K562 (cell line): ENCODE measurements around the gene MAPK8IP1. TPM values are rescaled to one million over a fixed set of nuclear protein-coding genes. Genes with fewer than 3 reads are reported as not detected.

Source experiments
- ATAC-seq: fragments of 200-7000 bp; cut with Tn5 transposase; 3 replicates; pipeline ENCODE4 v1.9.1; 2020; ENCODE audit warnings: moderate library complexity
- BruUV-seq: library from RNA; stranded (reverse); fragments of 400-500 nt; replicated peaks from 2 replicates; lab custom pipeline; 2021; lab: Mats Ljungman, UMichigan
- CTCF ChIA-PET: fragments of 300-600 bp; formaldehyde crosslinking; extraction: SDS; loops from one replicate; lab custom pipeline; 2021; ENCODE audit warnings: low intra/inter-chr PET ratio; lab: Yijun Ruan, JAX
- POLR2A ChIA-PET: fragments of 300-600, 350-650 bp; sonication (Branson Sonifier 250); formaldehyde crosslinking; extraction: SDS; loops from one replicate; lab custom pipeline; 2021; ENCODE audit warnings: antibody characterized with exemption, inconsistent platforms; lab: Yijun Ruan, JAX
- DNase-seq, 4 experiments: peaks; one replicate each; pipeline versions ENCODE4 v3.0.0 to v3.0.0-alpha.2; 2011 to 2018; ENCODE audit warnings: low spot score in 3 of 4, mixed read lengths in 3 of 4; ENCODE audit errors: extremely low read depth in 1 of 4
- FAIRE-seq: peaks from 2 replicates; lab custom pipeline; 2011; peaks lifted over from hg19 to GRCh38; lab: Jason Lieb, UNC
- H2AFZ ChIP-seq: 2 replicates; pipeline ENCODE4 v1.6.0; 2011; ENCODE audit warnings: low read depth, low read length, control low read depth, inconsistent platforms
- H3K27ac ChIP-seq: fragments of 200-600 bp; 3 replicates; pipeline ENCODE4 v1.8.0; 2011; ENCODE audit warnings: low read depth, mild to moderate bottlenecking, control low read depth, inconsistent platforms, low read length, moderate library complexity, mixed read lengths; ENCODE audit errors: extremely low read depth
- H3K27me3 ChIP-seq, 2 experiments: fragments of 300-600 bp in 1 of 2; 2 replicates in 1 of 2; 3 replicates in 1 of 2; pipeline versions ENCODE4 v1.6.0 to v1.8.0; 2011; ENCODE audit warnings: inconsistent platforms in 2 of 2, low read length in 2 of 2, mild to moderate bottlenecking in 1 of 2, mixed read lengths in 1 of 2, moderate library complexity in 1 of 2; ENCODE audit not compliant: control insufficient read depth in 2 of 2, insufficient read depth in 2 of 2
- H3K36me3 ChIP-seq: fragments of 300-600 bp; 3 replicates; pipeline ENCODE4 v1.8.0; 2011; ENCODE audit warnings: mild to moderate bottlenecking, low read length, inconsistent platforms; ENCODE audit not compliant: control insufficient read depth, insufficient read depth
- H3K4me1 ChIP-seq, 2 experiments: fragments of 200-600 bp in 1 of 2; replicated peaks in 1 of 2; 2 replicates in 1 of 2; 3 replicates in 1 of 2; pipeline versions ENCODE4 v1.5.1 to v1.8.0; 2011; ENCODE audit warnings: inconsistent platforms in 2 of 2, low read length in 2 of 2, mild to moderate bottlenecking in 1 of 2, mixed read lengths in 1 of 2, moderate library complexity in 1 of 2; ENCODE audit not compliant: control insufficient read depth in 2 of 2, insufficient read depth in 2 of 2
- H3K4me2 ChIP-seq: 2 replicates; pipeline ENCODE4 v1.6.1; 2011; ENCODE audit warnings: low read length, control low read depth, inconsistent platforms, mixed read lengths; ENCODE audit not compliant: insufficient read depth
- H3K4me3 ChIP-seq: fragments of 200-600 bp; sonication (generic), shearing (Covaris generic); 2 replicates; pipeline ENCODE4 v1.5.1; 2016; ENCODE audit warnings: control low read depth, inconsistent platforms
- H3K79me2 ChIP-seq: fragments of 200-600 bp; 3 replicates; pipeline ENCODE4 v1.8.0; 2011; ENCODE audit warnings: low read length, inconsistent platforms; ENCODE audit not compliant: control insufficient read depth, insufficient read depth
- H3K9ac ChIP-seq, 2 experiments: 2 replicates each; pipeline versions ENCODE4 v1.6.0 to v1.6.1; 2011; ENCODE audit warnings: low read depth in 2 of 2, low read length in 2 of 2, control low read depth in 1 of 2, inconsistent platforms in 1 of 2, mild to moderate bottlenecking in 1 of 2, mixed read lengths in 1 of 2; ENCODE audit not compliant: insufficient read depth in 1 of 2
- H3K9me1 ChIP-seq: one replicate; pipeline ENCODE4 v1.6.0; 2011; ENCODE audit warnings: inconsistent platforms, mild to moderate bottlenecking, low read length, moderate library complexity; ENCODE audit not compliant: control insufficient read depth, insufficient read depth
- H3K9me3 ChIP-seq: replicated peaks from 2 replicates; pipeline ENCODE4 v1.5.1; 2011; ENCODE audit warnings: low read depth, low read length, inconsistent platforms; ENCODE audit not compliant: control insufficient read depth, insufficient read depth
- H4K20me1 ChIP-seq: replicated peaks from 2 replicates; pipeline ENCODE4 v1.6.1; 2011; ENCODE audit warnings: low read length, inconsistent platforms, mixed read lengths; ENCODE audit not compliant: control insufficient read depth, insufficient read depth
- BRD4 ChIP-seq: fragments of 200-600 bp; sonication (generic); IDR thresholded peaks from 2 replicates; pipeline ENCODE4 v1.6.1; 2017; ENCODE audit warnings: inconsistent platforms
- CBX5 ChIP-seq: IDR thresholded peaks from 2 replicates; pipeline ENCODE4 v1.6.1; 2014; ENCODE audit warnings: low read depth, borderline replicate concordance
- CSDE1 ChIP-seq, 2 experiments: fragments of 450-650 bp; IDR thresholded peaks; 2 replicates each; pipeline ENCODE4 v1.6.1; 2016; ENCODE audit warnings: mild to moderate bottlenecking in 1 of 2
- HLTF ChIP-seq: fragments of 450-650 bp; IDR thresholded peaks from 2 replicates; pipeline ENCODE4 v1.6.1; 2016
- MAFF ChIP-seq: IDR thresholded peaks from 2 replicates; pipeline ENCODE4 v1.6.1; 2012; ENCODE audit warnings: low read length, improper control_type of control experiment
- NR0B1 ChIP-seq: fragments of 450-650 bp; IDR thresholded peaks from one replicate; pipeline ENCODE4 v1.6.1; 2018; ENCODE audit warnings: mild to moderate bottlenecking, moderate library complexity; ENCODE audit not compliant: partially characterized antibody
- PCBP1 ChIP-seq: fragments of 200-400 bp; formaldehyde crosslinking; IDR thresholded peaks from 2 replicates; pipeline ENCODE4 v1.6.1; 2018; ENCODE audit warnings: mild to moderate bottlenecking, low read depth, low read length; ENCODE audit not compliant: poor library complexity, severe bottlenecking
- PHF20 ChIP-seq: fragments of 450-650 bp; IDR thresholded peaks from 2 replicates; pipeline ENCODE4 v1.6.1; 2018; ENCODE audit not compliant: partially characterized antibody
- SNIP1 ChIP-seq: fragments of 450-650 bp; IDR thresholded peaks from 2 replicates; pipeline ENCODE4 v1.7.1; 2017; ENCODE audit warnings: low read depth, mild to moderate bottlenecking
- ZFP30 ChIP-seq: fragments of 250-450 bp; sonication (Bioruptor Pico); IDR thresholded peaks from 2 replicates; pipeline ENCODE4 v1.8.0; 2022; ENCODE audit warnings: moderate library complexity, mild to moderate bottlenecking, inconsistent platforms, borderline replicate concordance
- ZNF717 ChIP-seq: fragments of 250-450 bp; sonication (Bioruptor Pico); IDR thresholded peaks from 2 replicates; pipeline ENCODE4 v1.5.0; 2021
- WGBS: fragments of 100-300 bp; shearing (Covaris generic); methylation state at CpG from one replicate; pipeline ENCODE4 v1.1.6; 2016; ENCODE audit warnings: low coverage, mixed read lengths; ENCODE audit not compliant: insufficient coverage; ENCODE audit errors: missing lambda C conversion rate; 5-methylcytosine and 5-hydroxymethylcytosine counted together
- in situ Hi-C: fragments of 300-500 bp; cut with MboI; formaldehyde crosslinking; loops from 4 replicates; pipeline ENCODE4 v1.15.0; 2018; ENCODE audit warnings: inconsistent platforms, mixed read lengths
- intact Hi-C: fragments of 100-400 bp; cut with micrococcal nuclease; formaldehyde crosslinking; loops from 2 replicates; pipeline ENCODE4 v1.14.2; 2022
- polyA plus RNA-seq, 8 experiments: library from polyadenylated mRNA; depleted of rRNA in 4 of 8; stranded (reverse) in 5 of 8; unstranded in 3 of 8; fragments of >200 nt; fragmentation: Nextera tagmentation in 2 of 8; fragmentation: Illumina TruSeq in 1 of 8; extraction: Ambion mirVana in 2 of 8; extraction: Trizol in 1 of 8; gene quantifications; 2 replicates each; pipeline versions ENCODE4 v1.2.1 to v1.2.3, GENCODE V29; 2011 to 2014; ENCODE audit warnings: inconsistent platforms in 1 of 8, missing spikeins in 1 of 8
- total RNA-seq, 7 experiments: library from RNA; depleted of rRNA in 6 of 7; stranded (reverse); fragments of >200 nt in 6 of 7; fragmentation: Illumina TruSeq in 2 of 7; extraction: Trizol in 2 of 7; gene quantifications; 2 replicates each; pipeline versions ENCODE4 v1.2.1 to v1.2.3, GENCODE V29; 2011 to 2021; ENCODE audit warnings: low replicate concordance in 1 of 7

Gene MAPK8IP1
- total and polyA plus RNA-seq, 9 of the 15 experiments (the other 6 are each of a cell fraction or from before 2014, with no cell fraction given) = 0.13 to 6.9 (median 2.5) TPM

GRCh38 chr11:45895553-45896259 lies 10.3 kb downstream of the MAPK8IP1 start:
- H3K27ac ChIP-seq = no peak overlapping the region
- H3K36me3 ChIP-seq = no peaks in the 10 kb centered on the region
- DNase-seq (no peak), FAIRE-seq (no peak), ATAC-seq (no peak)
- in situ Hi-C loops = no loop called here
- ChIA-PET CTCF (no interaction called here), POLR2A (interaction anchor here (0.6 to 1.2 kb wide), 3 partner anchors 100 to 287 kb away, joined by 3 to 4 read pairs (median 3); no protein-coding TSS in a partner anchor)
- 40% methylated on average over 5 of the region's 8 CpGs for whole genome bisulfite sequencing
- 0 out of 2 replicates have a peak, but pooled peaks cover 9% of the 10 kb centered on the region for H4K20me1 ChIP-seq
- H2AFZ ChIP-seq = no peak overlapping the region
- no peaks in the 10 kb centered on the region; a peak in 2 of 5 replicates for H3K27me3 ChIP-seq
- intact Hi-C loops = no loop called here
- TF ChIP-seq ZFP30 (CRISPR knock-in tag) (no peak), HLTF (no peak), BRD4 (no peak), CBX5 (no peak), ZNF717 (CRISPR knock-in tag) (no peak), PCBP1 (no peak), NR0B1 (no peak), PHF20 (no peak), SNIP1 (no peak), CSDE1 (IDR thresholded peaks at IDR 0.05) (no peak), MAFF (no peak)
- no peaks in the 10 kb centered on the region for H3K79me2 ChIP-seq
- no peaks in the 10 kb centered on the region for H3K9me3 ChIP-seq
- peaks cover 6 to 31% of the 10 kb centered on the region in 2 experiments; a peak in 4 of 5 replicates for H3K4me1 ChIP-seq
- H3K9me1 ChIP-seq = no peaks in the 10 kb centered on the region
- H3K9ac ChIP-seq = 0 out of 4 replicates have a peak overlapping the region, but pooled peaks of 1 of the 2 experiments have one; percentile 46
- BruUV-seq = no TSS peak
- no peak overlapping the region for H3K4me2 ChIP-seq
- H3K4me3 ChIP-seq = no peak overlapping the region
